Measurements from ENCODE around the gene SUCLG2.

DNA sequence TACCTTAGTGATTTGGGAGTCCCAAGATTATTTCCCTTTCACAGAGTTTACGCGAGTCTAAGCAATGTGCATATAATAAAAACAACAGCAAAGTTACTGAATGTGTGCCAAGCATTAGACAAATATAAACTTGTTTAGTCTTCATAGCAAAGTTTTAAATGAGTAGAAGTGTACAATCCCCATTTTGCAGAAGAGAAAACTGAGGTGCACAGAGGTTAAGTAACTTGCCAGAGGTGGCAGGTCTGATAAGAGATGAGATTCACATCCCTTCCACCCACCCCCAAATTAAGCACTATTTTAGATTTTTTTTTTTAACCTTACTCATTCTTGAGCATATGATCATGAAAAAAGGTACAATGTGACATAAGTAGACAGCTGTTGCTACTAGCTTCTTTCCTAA, 2.2 kb upstream of the SUCLG2 start:
- TF ChIP-seq, protein P1, sequence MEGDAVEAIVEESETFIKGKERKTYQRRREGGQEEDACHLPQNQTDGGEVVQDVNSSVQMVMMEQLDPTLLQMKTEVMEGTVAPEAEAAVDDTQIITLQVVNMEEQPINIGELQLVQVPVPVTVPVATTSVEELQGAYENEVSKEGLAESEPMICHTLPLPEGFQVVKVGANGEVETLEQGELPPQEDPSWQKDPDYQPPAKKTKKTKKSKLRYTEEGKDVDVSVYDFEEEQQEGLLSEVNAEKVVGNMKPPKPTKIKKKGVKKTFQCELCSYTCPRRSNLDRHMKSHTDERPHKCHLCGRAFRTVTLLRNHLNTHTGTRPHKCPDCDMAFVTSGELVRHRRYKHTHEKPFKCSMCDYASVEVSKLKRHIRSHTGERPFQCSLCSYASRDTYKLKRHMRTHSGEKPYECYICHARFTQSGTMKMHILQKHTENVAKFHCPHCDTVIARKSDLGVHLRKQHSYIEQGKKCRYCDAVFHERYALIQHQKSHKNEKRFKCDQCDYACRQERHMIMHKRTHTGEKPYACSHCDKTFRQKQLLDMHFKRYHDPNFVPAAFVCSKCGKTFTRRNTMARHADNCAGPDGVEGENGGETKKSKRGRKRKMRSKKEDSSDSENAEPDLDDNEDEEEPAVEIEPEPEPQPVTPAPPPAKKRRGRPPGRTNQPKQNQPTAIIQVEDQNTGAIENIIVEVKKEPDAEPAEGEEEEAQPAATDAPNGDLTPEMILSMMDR (conservative IDR thresholded peaks at IDR 0.05 in 1 of 2, IDR thresholded peaks at IDR 0.05 in 1 of 2; ENCODE audit: extremely low read depth in 1 of 2, insufficient read depth in 1 of 2, low read depth in 1 of 2, low read length in 2 of 2): no peak
- no peak for TF ChIP-seq EZH2 (IDR thresholded peaks at IDR 0.05; ENCODE audit: borderline replicate concordance, low read length)
